DMS153 treated with DMSO at 0.1 percent for 48 hours (cell line): ENCODE results near the gene ALB.
A peak's percentile ranks its signal among the peaks of the same experiment; 100 is the strongest.

Experiments
- DNase-seq: peaks from one replicate; lab custom pipeline; 2025; ENCODE audit not compliant: unreplicated experiment; lab: John Stamatoyannopoulos, UW

The ALB gene

GRCh38 chr4:73450398-73451004 is 46.4 kb downstream of the ALB start:
- DNase-seq: peak; percentile 61

GRCh38 chr4:73451404-73451803 is 47.3 kb downstream of the ALB start:
- DNase-seq: no peak

- DNase-seq: no peak
These were observed 48.1 kb downstream of the ALB start for GRCh38 chr4:73451981-73452747.

GRCh38 chr4:73452953-73453700 is 49.0 kb downstream of the ALB start:
- no peak for DNase-seq

GRCh38 chr4:73453701-73454005 is 49.6 kb downstream of the ALB start:
- no peak for DNase-seq

GRCh38 chr4:73454920-73455319 is 50.8 kb downstream of the ALB start:
- no peak for DNase-seq

GRCh38 chr4:73456177-73457022 is 52.3 kb downstream of the ALB start:
- DNase-seq: no peak

- no peak for DNase-seq
These were observed 54.3 kb downstream of the ALB start for GRCh38 chr4:73458184-73459047.

- DNase-seq: no peak
These were observed 54.9 kb downstream of the ALB start for GRCh38 chr4:73459048-73459421.

GRCh38 chr4:73460913-73461522 is 56.9 kb downstream of the ALB start:
- DNase-seq: no peak

GRCh38 chr4:73468170-73468569 is 64.1 kb downstream of the ALB start:
- no peak for DNase-seq

- DNase-seq: no peak
These were observed 66.6 kb downstream of the ALB start for GRCh38 chr4:73470728-73471127.
